Body of pancreas (tissue), 4 donors: Measurements from ENCODE around the gene CACNA1C. TPM values are rescaled to one million over a fixed set of nuclear protein-coding genes. Genes with fewer than 3 reads are reported as not detected.

Experiments
- ATAC-seq: fragments of 150-250 bp; one replicate; pipeline ENCODE4 v1.9.1; 2016
- DNase-seq, 4 donors: peaks; one replicate each; pipeline ENCODE4 v3.0.0-alpha.2; 2019
- H3K27ac ChIP-seq, 4 donors: fragments of 200-600 bp; sonication (generic); 1 replicate in 3 of 4; 2 replicates in 1 of 4; pipeline versions ENCODE4 v1.5.1 to v1.6.1; 2016 to 2019; ENCODE audit warnings: mild to moderate bottlenecking in 1 of 4, mixed read lengths in 1 of 4, moderate library complexity in 1 of 4
- H3K27me3 ChIP-seq, 2 donors: fragments of 200-600 bp; sonication (generic); one replicate each; pipeline ENCODE4 v1.6.0; 2016; ENCODE audit warnings: mild to moderate bottlenecking in 1 of 2
- H3K36me3 ChIP-seq, 2 donors: fragments of 200-600 bp; sonication (generic); replicated peaks in 1 of 2; 2 replicates each; pipeline ENCODE4 v1.5.1; 2016; ENCODE audit warnings: low read depth in 2 of 2; ENCODE audit not compliant: insufficient read depth in 1 of 2
- H3K4me1 ChIP-seq: fragments of 200-600 bp; sonication (generic); one replicate; pipeline ENCODE4 v1.6.0; 2016
- H3K4me3 ChIP-seq, 2 donors: fragments of 200-600 bp; sonication (generic); 1 replicate in 1 of 2; 2 replicates in 1 of 2; pipeline ENCODE4 v1.5.1; 2016 to 2019
- H3K9me3 ChIP-seq, 3 donors: fragments of 200-600 bp; sonication (generic); 1 replicate in 2 of 3; 2 replicates in 1 of 3; pipeline ENCODE4 v1.5.1; 2016
- CTCF ChIP-seq, 7 experiments: fragments of 450-650 bp in 4 of 7; fragments of 200-600 bp in 3 of 7; sonication (generic) in 3 of 7; IDR thresholded peaks; one replicate each; pipeline ENCODE4 v1.5.1; 2016 to 2019; ENCODE audit warnings: antibody characterized with exemption in 7 of 7
- POLR2A ChIP-seq, 3 donors: fragments of 450-650 bp; IDR thresholded peaks; one replicate each; pipeline ENCODE4 v1.6.1; 2016; ENCODE audit warnings: antibody characterized with exemption in 3 of 3, mild to moderate bottlenecking in 2 of 3
- WGBS, 2 donors: methylation state at CpG; one replicate each; pipeline ENCODE4 v1.1.5; 2017; 5-methylcytosine and 5-hydroxymethylcytosine counted together
- intact Hi-C: fragments of 100-400 bp; cut with DNase I; formaldehyde crosslinking; loops from one replicate; pipeline ENCODE4 v1.15.1; 2023
- total RNA-seq, 2 donors: library from RNA; depleted of rRNA; stranded (reverse); fragments of >200 nt; gene quantifications; one replicate each; pipeline ENCODE4 v1.1.0, GENCODE V29; 2016

Gene CACNA1C
- total RNA-seq, 2 donors from 2014 or later = 2.3 to 4.4 TPM

- ATAC-seq (no peak), DNase-seq (peak in 1 of 4 donors; percentile 25)
- no peaks in the 10 kb centered on the region for H3K27me3 ChIP-seq
- no peaks in the 10 kb centered on the region for H3K9me3 ChIP-seq
- intact Hi-C loops = no loop called here
- H3K4me1 ChIP-seq = no peaks in the 10 kb centered on the region
- WGBS, 2 donors = 55 to 65% methylated on average over 7 of the region's 7 CpGs
- no peak overlapping the region for H3K4me3 ChIP-seq
- H3K27ac ChIP-seq = no peak overlapping the region
- TF ChIP-seq POLR2A (IDR thresholded peaks at IDR 0.05) (no peak), CTCF (IDR thresholded peaks at IDR 0.05) (no peak)
- no peaks in the 10 kb centered on the region for H3K36me3 ChIP-seq
These were observed 107.3 kb downstream of the CACNA1C start for GRCh38 chr12:2160043-2160442.

GRCh38 chr12:2161473-2161872 is 108.7 kb downstream of the CACNA1C start:
- Histone ChIP-seq H3K4me3 (no peak overlapping the region), H3K36me3 (no peaks in the 10 kb centered on the region), H3K27ac (peak overlapping the region in 1 of 4 donors; percentile 21), H3K27me3 (no peaks in the 10 kb centered on the region), H3K4me1 (no peaks in the 10 kb centered on the region), H3K9me3 (no peaks in the 10 kb centered on the region)
- intact Hi-C loops = no loop called here
- 49 to 57% methylated on average over 10 of the region's 10 CpGs for WGBS, 2 donors
- DNase-seq (peak; percentile 28 to 70 (median 63)), ATAC-seq (no peak)
- no peak for TF ChIP-seq CTCF (IDR thresholded peaks at IDR 0.05)
- TF ChIP-seq POLR2A (IDR thresholded peaks at IDR 0.05) = no peak

- TF ChIP-seq POLR2A (IDR thresholded peaks at IDR 0.05) (no peak), CTCF (IDR thresholded peaks at IDR 0.05) (no peak)
- no peak overlapping the region for H3K4me3 ChIP-seq
- DNase-seq = peak; percentile 44 to 67 (median 64)
- intact Hi-C loops = no loop called here
- peak; percentile 74 for ATAC-seq
- no peaks in the 10 kb centered on the region for H3K36me3 ChIP-seq
- no peaks in the 10 kb centered on the region for H3K27me3 ChIP-seq
- no peaks in the 10 kb centered on the region for H3K4me1 ChIP-seq
- 23 to 27% methylated on average over 12 to 17 of the region's 17 CpGs for WGBS, 2 donors
- H3K27ac ChIP-seq = peak overlapping the region in 1 of 4 donors; percentile 28
- peaks cover 0 to 16% (median 0%) of the 10 kb centered on the region in 3 donors for H3K9me3 ChIP-seq
These were observed 110.6 kb downstream of the CACNA1C start for GRCh38 chr12:2163177-2163941.

GRCh38 chr12:2165021-2165420 is 112.2 kb downstream of the CACNA1C start:
- ATAC-seq (no peak), DNase-seq (no peak)
- Histone ChIP-seq H3K27me3 (no peaks in the 10 kb centered on the region), H3K4me1 (no peaks in the 10 kb centered on the region), H3K4me3 (no peak overlapping the region), H3K36me3 (no peaks in the 10 kb centered on the region), H3K9me3 (peaks cover 0 to 16% (median 0%) of the 10 kb centered on the region in 3 donors), H3K27ac (no peak overlapping the region)
- intact Hi-C loops = no loop called here
- no peak for TF ChIP-seq CTCF (IDR thresholded peaks at IDR 0.05)
- TF ChIP-seq POLR2A (IDR thresholded peaks at IDR 0.05) = no peak

- Histone ChIP-seq H3K27ac (no peak overlapping the region), H3K36me3 (no peaks in the 10 kb centered on the region), H3K27me3 (no peaks in the 10 kb centered on the region), H3K9me3 (peaks cover 0 to 16% (median 0%) of the 10 kb centered on the region in 3 donors), H3K4me3 (no peak overlapping the region), H3K4me1 (no peaks in the 10 kb centered on the region)
- intact Hi-C loops = no loop called here
- no peak for ATAC-seq
- DNase-seq = no peak
- TF ChIP-seq CTCF (IDR thresholded peaks at IDR 0.05) = no peak
- TF ChIP-seq POLR2A (IDR thresholded peaks at IDR 0.05) = no peak
- 32 to 40% methylated on average over 3 of the region's 3 CpGs for WGBS, 2 donors
These were observed 113.1 kb downstream of the CACNA1C start for GRCh38 chr12:2165927-2166326.
